HG02610 (cell line): Measurements from ENCODE around the gene PGLYRP1.

Source experiments
- ATAC-seq: cut with Tn5 transposase; IDR thresholded peaks from one replicate; pipeline ENCODE4 v1.9.1; 2021; ENCODE audit warnings: mild to moderate bottlenecking, moderate library complexity; ENCODE audit not compliant: unreplicated experiment

PGLYRP1 gene

DNA sequence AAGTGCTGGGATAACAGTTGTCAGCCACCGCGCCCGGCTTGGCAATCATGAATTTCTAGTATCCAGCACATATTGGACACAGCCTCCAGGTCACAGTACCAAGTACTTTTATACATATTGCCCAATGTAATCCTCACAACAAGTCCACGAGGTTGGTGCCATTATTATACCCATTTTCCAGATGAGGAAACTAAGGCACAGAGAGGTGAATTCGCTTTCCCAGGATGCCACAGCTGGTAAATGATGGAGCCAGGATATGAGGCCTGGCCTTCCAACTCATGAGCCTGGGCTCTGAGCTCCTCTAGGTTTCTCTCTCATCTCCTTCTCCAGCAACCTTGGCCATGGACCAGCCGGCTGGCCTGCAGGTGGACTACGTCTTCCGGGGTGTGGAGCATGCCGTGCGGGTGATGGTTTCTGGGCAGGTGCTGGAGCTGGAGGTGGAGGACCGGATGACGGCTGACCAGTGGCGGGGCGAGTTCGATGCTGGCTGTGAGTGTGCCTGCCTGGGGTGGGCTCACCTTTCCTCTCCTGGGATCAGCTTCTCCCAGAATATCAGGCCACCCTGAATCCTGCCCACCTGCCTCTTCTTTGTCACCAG lies 20.1 kb downstream of the PGLYRP1 start:
- no peak for ATAC-seq

DNA sequence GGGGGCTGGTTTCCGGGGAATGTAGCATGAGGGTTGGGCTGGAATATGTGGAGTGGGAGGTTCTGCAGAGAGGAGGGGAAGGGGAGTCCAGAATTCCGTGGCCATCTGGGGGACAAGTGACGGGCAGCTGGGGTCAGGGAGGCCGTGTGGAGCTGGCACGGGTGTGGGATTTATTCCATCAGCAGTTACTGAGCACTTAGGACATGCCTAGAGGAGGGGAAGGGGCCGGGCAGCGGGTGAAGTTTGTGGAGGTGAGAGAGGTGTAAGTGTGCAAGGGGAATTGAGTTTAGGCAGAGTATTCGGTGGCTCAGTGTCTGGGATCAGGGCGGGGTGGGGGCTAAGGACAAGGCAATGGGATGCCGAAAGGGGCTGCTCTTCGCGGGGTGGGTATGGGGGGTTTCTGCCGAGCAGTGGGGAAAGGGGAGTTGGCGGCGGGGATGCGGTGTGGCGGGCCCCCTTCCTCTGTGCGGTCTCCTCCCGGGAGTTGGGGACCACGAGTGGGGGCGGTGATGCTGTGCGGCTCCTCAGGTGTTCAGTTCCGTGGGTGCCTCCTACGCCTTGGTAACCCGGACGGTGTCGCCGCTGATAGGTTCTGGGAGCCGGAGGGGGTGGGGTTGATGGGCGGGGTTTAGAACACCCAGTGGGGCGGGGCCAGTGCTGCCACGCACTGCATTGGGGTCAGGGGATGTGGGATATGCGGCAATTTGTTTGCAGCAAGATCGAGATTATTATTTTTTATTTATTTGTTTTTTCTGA lies 22.2 kb downstream of the PGLYRP1 start:
- ATAC-seq: peak; percentile 51

- no peak for ATAC-seq
These were observed 23.2 kb downstream of the PGLYRP1 start for GRCh38 chr19:45999653-46000121.

DNA sequence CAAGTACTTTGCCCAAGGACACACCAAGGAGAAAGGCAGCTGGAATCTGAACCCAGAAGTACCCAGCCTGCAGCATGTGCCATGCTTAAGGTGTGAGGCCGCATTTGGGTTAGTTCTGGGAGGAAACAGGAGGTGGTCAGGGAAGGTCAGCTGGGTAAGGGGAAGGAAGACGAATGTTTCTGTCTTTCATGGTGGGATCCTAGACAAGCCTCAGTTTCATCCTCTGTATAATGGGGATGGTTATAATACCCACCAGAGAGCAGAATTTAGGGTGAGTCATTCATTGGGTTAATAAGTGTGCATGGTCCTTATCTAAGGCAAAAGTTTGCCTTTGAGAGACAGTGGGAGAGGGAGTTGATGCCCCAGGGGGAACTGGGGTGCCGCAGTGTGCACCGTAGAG lies 24.0 kb downstream of the PGLYRP1 start:
- ATAC-seq: no peak

DNA sequence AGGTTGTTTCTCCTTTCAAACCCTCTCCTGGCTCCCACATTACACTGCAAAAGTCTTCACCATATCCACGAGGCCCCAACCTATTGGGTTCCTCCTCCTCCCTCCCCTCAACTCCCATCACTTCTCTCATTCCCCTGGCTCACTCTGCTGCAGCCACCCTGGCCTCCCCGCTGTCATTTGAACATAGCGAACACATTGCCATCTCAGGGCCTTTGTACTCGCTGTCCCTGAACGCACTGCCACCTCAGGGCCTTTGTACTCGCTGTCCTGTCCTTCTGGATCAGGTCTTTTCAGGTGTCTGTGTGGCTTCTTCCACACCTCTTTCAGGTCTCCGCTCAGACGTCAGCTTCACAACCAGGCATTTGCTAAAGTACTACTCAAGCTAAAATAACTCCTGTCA lies 25.9 kb downstream of the PGLYRP1 start:
- ATAC-seq: no peak

DNA sequence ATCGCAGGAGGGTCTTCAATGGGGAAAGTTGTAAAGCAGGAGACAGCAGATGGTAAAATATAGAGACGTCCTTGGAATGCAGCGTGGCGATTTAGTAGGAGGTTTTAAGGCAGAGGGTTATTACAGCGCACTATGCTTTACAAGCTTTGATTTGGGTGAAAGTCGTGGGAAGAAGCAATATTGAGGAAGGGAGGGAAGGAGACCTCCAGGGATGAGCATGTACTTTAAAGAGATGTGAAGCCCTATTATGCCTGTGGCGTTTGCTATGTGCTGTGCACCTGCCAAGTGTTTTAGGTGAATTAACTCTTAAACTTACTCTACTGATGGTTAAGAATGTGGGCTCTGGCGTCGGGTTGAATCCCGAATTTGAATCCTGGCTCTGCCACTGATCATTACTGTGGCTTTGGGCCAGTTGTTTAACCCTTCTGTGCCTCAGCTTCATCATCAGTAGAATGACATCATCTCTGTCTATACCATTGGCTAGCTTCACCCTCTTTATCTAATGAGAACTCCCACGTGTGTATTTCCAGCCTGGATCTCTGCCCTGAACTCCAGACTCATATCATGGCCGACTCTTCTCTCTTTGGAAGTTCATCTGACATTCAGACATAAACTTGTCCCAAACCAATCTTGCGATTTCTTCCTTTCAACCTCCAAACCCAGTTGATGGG lies 27.0 kb downstream of the PGLYRP1 start:
- ATAC-seq: no peak

DNA sequence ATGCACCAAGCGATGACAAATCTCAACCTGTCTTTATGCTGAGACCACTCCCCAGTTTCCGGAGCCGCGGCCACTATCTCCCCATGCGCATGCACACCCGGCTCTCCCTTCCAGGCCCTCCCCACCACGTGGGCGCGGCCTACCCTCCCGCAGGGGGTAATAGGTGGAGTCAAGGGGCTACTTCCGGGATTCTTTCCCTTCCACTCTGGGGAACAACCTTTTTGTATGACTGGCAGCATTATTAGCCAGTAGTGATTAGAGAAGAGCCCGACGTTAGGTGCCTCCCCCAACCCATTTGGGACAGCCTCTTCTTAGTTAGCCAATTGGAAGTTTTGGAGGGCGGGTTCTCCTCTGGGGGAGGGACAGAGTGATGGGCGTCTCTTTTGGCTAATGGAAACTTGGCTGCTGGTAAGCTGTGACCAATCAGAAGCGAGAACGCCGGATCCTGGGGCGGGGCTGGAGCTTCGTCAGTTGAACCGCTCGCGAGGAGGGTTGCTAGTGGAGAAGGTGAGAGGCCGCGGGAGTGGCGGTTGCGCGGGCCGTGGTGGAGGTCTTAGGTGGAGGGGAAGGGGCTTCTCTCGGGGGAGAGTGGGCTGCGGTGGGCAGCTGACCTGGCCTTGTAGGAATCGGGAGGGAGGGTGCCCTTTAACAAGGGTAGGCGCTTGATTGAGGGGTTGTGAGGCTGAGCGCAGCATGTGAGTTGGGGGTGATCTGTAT lies 27.7 kb downstream of the PGLYRP1 start, which contains the start of gene CCDC61:
TSS of gene CCDC61 (plus strand) at position 470 of the 717 bp plus-strand sequence. CDS start 7,552 bp downstream, outside the sequence.
- peak; percentile 96 for ATAC-seq

- ATAC-seq: no peak
These were observed 28.3 kb downstream of the PGLYRP1 start for GRCh38 chr19:45994456-45994997.

GRCh38 chr19:45990113-45990728 lies 32.6 kb downstream of the PGLYRP1 start:
- no peak for ATAC-seq

DNA sequence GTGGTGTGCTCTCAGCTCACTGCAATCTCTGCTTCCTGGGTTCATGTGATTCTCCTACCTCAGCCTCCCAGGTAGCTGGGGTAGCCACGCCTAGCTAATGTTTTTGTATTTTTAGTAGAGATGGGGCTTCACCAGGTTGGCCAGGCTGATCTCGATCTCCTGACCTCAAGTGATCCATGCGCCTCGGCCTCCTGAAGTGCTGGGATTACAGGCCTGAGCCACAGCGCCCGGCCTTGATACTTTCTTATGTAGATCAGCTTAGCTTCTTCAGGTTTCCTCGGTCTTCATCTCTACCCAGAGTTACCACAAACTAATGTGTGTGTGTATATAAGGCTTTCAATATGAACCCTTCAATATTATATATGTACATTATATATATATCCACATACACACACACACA lies 37.5 kb downstream of the PGLYRP1 start:
- ATAC-seq: no peak

DNA sequence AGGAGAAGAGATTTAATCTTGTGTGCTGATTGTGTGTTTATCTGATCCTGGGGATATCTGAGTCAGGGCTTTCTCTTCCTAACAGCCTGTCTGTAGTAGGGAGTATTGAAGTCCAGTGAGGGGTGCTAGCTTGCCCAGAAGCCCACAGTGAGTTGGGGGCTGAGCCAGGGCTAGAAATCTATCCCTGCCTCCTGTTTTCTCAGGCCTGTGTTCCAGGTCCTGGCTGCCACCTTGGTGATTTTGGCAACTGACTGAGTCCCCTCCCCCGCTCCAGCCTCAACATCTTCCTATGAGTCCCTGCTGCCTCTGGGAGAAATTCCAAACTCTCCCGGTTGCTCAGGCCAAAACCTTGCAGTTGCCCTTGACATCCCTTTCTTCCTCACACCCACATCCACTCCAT lies 41.5 kb downstream of the PGLYRP1 start:
- no peak for ATAC-seq

- no peak for ATAC-seq
These were observed 44.7 kb downstream of the PGLYRP1 start for GRCh38 chr19:45978156-45978555.

DNA sequence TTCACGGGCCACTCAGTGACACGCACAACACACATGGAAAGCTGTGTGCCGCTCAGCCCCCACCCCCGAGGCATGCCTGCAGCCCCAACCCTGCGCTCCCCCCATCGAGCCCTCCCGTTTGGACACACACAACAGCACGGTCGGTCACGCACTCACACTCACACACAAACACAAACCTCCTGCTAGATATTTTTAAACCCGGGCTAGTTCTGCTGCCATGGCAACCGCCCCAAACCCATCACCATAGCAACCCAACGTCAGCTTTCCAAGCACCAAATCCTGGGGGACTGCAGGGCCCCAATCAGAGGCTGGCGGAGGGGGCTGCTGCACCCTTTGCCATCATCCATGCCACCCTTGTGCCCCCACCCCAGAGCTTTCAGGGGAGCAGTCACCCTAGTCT lies 46.7 kb downstream of the PGLYRP1 start:
- ATAC-seq: no peak

DNA sequence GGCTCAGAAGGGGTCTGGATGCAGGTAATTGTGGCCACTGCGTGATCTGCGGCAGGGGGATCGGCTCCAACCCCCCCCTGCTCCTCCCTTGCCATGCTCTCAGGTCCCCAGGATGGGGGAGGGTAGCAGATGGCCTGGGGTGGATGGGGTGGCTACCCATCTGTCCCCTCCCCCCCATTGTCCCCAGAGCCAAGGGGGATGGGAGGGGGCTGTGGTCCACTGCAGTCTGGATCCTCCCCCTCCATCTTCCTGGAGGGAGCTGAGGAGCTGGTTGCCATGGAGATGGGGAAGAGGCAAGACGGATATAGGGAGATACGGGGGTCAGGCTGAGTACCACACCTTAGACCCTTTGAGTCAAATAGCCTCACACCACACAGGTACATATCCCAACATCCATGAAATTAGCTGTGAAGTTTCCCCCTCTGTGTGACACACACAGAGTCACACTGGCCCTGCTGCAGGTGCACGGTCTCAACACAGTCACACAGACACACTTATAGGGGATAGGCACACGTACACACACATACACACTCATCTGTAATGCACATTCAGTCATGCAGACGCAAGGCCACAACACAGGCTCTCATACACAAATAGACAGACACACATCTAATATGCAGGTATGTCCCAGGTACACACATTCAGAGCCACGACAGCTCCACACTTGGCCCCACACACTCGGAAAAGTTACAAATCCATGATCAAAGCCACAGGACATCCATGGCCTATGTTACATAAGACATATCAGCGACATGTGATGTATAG lies 47.4 kb downstream of the PGLYRP1 start:
- no peak for ATAC-seq

DNA sequence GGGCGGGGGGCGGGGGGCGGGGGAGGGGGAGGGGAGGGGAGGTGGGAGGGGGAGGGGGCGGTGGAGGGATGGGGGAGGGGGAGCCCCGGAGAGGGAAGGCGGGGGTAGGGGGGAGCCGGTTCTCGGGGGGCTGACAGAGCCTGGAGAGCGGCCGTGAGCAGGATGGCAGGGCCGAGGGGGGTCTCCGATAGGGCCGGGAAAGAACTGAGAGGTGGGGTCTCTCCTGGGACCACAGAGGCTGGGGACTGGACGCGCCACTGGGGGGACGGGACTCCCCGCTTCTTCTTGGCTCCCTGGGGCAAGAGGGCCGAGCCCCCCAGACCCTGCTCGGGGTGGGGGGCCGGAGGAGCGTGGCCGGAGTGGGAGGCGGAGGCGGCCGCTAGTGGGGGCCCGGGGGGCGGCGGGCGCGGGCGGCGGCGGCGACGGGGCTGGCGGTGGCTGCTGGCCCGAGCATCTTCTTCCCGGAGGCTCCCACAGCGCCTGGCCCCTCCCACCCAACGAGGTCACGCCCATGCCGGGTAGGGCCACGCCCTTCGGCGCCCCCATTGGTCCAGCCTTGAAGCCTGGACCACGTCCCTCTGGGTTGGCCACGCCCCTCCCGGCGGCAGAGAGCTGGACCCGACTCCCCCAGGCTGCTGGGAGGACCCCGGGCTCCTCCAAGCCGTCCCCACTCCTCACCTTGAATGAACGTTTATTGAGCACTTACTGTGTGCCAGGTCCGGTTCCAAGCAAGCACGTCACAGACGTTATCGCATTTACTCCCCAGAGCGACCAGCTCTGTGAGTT lies 49.1 kb downstream of the PGLYRP1 start, which contains the start of gene NOVA2:
TSS of gene NOVA2 (minus strand) at position 313 of the 786 bp plus-strand sequence. CDS start 514 bp downstream, outside the sequence.
- ATAC-seq: no peak

- ATAC-seq: no peak
These were observed 49.8 kb downstream of the PGLYRP1 start for GRCh38 chr19:45972947-45973540.

DNA sequence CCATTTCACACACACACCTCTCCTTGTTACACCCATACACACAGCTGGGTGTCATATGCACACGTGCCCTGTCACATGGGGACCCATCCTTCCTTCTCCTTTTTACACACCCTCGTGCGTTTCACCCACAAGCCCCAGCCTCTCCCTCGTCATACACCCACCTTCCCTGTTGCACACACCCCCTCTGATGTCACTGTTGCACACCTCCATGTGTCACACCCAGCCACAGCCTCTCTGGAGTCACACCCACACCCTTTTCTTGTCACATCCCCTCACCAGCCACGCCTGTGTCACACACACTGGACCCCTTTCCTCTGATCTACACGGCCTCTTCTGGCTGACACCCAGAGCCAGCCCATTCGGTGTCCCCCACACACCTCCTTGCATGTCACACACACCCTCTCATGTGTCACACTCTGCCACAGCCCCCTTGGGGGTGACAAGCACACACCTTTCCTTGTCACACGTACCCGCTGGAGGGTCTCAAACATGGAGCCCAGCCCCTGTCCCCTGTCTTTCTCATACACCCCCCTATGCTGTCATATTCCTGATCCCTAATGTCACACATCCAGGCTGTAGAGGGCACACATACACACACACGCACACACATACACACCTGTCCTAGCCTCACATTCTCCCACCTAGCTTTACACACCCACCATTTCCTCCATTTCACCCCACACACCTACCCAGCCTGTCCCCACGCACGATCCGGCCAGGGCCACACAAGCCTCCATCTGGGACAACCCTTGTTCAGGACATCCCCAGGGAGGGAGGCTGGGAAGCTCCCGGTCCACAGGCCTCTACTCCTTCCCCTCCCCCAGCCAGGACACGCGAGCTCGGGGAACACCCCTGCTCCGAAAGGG lies 50.5 kb downstream of the PGLYRP1 start:
- ATAC-seq: no peak
